CD4-positive, alpha-beta T cell treated with Interleukin-4 for 1 hour (primary cell): ENCODE results near the gene EPS15.
A peak's percentile ranks its signal among the peaks of the same experiment; 100 is the strongest.
"Not testable (repeated sequence)": the region's sequence is repeated elsewhere in the genome, so short reads cannot be mapped to it uniquely, and the experiment has no call there.

Source experiments
- DNase-seq, 2 donors: peaks; one replicate each; pipeline ENCODE4 v3.0.0-alpha.2; 2020 to 2022

EPS15 gene

GRCh38 chr1:51463561-51463960, 55.5 kb downstream of the EPS15 start:
- DNase-seq: no peak

GRCh38 chr1:51462289-51462688, 56.8 kb downstream of the EPS15 start:
- DNase-seq: not testable (repeated sequence)

GRCh38 chr1:51454554-51454953, 64.5 kb downstream of the EPS15 start:
- no peak for DNase-seq

- DNase-seq: no peak
Measured at GRCh38 chr1:51453010-51453409, 66.1 kb downstream of the EPS15 start.

DNA sequence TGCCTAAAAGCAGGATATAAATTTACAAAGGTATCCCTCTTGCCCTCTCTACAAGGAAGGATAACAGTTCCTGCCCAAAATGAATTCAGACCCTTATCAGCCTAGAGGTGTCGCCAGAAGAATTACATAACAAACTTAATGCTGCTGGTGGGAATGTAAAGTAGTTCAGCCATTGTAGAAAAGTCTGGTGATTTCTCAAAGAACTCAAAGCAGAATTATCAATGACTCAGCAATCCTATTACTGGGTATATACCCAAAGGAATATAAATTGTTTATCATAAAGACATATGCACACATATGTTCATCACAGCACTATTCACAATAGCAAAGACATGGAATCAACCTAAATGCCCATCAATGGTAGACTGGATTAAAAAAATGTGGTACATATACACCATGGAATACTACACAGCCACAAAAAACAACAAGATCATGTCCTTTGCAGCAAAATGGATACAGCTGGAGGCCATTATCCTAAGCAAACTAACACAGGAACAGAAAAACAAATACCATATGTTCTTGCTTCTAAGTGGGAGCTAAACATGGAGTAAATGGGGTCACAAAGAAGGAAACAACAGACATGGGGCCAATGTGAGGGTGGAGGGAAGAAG, 70.1 kb downstream of the EPS15 start:
- not testable (repeated sequence) for DNase-seq

- DNase-seq: no peak
Measured at GRCh38 chr1:51445351-51446090, 73.5 kb downstream of the EPS15 start.

GRCh38 chr1:51444534-51445192, 74.4 kb downstream of the EPS15 start:
- DNase-seq: no peak

DNA sequence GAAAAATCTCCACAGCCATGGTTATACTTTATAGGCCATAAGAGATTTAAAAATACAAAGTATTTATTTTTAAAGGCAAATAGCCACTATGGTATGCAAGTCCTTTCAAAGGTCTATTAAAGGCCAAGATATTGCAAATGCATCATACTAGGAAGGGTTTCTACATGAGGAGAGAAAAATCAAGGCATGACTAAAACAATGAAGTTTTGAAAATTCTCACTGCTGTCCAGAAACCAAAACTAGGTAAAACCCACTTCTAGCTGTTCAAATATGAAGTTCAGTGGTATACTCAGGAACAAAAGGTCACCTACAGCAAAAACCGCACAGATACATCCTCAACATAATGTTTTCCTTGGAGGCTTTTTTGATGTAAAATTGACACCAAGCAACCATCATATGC, 75.0 kb downstream of the EPS15 start:
- DNase-seq: no peak

- DNase-seq: no peak
Measured at GRCh38 chr1:51443555-51443954, 75.5 kb downstream of the EPS15 start.

GRCh38 chr1:51442616-51443015, 76.5 kb downstream of the EPS15 start:
- no peak for DNase-seq

DNA sequence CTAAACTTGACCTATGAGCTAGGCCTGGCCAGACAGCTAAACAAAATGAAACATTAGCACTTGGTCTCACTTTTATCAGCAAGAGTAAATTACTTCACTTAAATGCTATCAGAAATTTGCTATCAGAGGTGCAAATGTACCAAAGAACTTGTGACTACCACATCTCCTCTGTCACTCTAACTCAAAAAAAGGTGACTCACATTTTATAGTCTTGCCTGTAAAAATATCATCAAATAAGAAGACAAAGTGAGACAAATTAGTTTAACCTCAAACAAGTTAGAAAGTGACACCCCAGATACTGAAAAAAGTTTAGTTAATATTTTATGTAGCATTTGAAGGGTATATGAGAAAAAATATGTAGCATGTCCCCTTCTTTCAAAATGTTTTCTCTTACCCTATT, 76.9 kb downstream of the EPS15 start:
- peak in 1 of 2 donors; percentile 22 for DNase-seq

GRCh38 chr1:51439895-51440294, 79.2 kb downstream of the EPS15 start:
- DNase-seq: no peak

DNA sequence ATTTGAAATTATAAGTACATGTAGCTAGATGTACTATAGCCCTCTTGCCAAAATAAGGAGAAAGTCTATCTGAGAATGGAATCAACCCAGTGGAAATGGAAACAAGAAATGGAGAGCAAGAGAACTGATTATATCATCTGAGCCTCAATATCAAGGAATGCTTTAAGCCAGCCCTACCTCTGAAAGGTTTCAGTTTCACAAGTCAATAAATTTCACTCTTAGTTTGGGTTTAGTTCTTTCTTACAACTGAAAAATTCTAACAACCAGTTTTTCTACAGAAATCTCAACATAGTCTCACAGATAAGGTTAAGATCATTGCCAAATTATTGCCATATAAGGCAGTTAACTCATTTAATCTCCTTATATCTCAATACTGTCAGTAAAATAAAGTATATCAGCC, 80.0 kb downstream of the EPS15 start:
- no peak for DNase-seq

DNA sequence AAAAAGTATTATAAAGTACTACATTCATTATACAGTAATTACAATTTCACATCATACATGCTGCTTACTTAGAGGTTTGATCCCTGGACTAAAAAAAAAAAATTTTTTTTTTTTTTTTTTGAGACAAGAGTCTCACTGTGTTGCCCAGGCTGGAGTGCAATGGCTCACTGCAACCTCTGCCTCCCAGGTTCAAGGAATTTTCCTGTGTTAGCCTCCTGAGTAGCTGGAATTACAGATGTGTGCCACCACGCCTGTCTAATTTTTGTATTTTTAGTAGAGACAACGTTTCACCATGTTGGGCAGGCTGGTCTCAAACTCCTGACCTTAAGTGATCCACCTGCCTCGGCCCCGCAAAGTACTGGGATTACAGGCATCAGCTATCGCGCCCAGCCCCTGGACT, 81.7 kb downstream of the EPS15 start:
- not testable (repeated sequence) for DNase-seq

DNA sequence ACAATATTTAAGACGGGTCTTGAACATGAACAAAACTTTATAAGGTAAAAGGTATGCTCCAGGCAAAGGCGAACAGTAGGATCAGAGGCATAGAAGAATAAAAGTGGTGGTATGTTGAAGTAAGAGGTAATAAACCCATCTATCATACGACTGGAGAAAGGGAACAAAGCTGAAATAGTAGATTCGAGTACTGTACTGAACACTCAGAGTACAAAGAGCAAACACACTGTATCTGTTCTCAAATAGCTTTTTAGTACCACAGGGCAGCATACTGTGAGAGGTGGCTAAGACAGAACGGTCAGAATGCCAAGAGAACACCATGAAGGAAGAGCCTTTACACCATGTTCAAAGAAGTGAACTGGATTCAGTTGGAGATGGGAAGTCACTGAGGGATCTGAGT, 83.2 kb downstream of the EPS15 start:
- no peak for DNase-seq

- no peak for DNase-seq
Measured at GRCh38 chr1:51433972-51434510, 85.0 kb downstream of the EPS15 start.

DNA sequence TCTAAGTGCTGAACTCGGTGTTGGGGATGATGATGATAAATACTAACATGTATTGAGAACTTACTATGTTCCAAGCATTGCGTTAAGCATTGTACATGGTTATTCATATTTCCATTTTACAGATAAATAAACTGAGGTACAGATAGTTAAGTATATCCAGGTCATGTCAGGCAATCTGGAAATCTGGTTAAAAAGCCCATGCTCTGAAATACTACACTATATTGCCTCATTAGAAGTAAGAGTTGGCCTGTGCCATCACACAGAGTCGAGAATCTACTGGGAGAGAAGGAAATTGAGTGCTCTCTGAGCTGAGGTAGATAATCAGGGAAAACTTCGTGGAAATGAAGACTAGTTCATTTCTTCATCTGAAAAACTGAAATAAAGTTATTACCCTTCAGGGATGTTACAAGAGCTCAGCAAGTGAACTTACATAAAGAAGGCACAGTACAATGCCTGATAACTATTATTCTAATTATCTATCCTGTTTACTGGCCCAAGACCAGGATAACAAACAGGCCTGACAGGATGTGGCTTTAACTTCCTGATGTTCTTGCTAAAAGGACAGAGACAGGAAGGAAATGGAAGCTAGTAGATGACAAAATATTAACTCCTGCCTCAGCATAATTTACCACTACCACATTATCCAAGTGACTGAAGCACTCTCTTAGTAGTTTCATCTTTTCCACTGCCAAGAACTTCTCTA, 85.6 kb downstream of the EPS15 start:
- peak in 1 of 2 donors; percentile 42 for DNase-seq

DNA sequence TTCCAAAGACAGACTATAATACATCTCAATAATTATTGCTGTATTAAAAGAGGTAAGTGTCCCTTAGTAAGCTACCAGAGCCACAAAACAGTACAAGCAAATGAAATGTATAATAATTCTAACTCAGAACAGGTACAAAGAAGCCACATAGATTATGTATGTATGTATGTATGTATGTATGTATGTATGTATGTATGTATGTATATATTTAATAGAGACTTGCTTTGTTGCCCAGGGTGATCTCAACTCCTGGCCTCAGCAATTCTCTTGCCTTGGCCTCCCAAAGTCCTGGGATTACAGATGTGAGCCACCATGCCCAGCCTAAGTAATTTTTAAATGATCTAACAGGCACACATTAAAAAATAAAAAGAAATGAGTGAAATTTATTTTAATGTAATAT, 86.9 kb downstream of the EPS15 start:
- DNase-seq: no peak

DNA sequence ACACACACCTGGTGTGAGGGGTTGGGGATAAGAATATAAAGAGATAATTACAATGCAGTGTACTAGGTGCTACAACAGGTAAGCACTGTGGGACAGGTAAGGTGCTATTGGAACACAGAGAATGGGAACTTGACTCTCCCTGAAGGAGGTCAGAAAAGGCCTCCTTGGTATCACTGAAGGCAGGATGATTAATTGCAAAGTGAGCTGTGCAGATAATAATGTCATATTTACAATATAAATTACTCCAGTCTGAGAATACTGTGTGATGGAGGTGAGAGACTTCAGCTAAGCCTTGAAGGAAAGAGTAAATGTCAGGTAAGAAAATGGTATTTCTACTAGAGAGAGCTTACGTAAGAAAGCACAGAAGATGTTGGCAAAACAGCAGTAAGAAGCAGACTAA, 91.6 kb downstream of the EPS15 start:
- no peak for DNase-seq

DNA sequence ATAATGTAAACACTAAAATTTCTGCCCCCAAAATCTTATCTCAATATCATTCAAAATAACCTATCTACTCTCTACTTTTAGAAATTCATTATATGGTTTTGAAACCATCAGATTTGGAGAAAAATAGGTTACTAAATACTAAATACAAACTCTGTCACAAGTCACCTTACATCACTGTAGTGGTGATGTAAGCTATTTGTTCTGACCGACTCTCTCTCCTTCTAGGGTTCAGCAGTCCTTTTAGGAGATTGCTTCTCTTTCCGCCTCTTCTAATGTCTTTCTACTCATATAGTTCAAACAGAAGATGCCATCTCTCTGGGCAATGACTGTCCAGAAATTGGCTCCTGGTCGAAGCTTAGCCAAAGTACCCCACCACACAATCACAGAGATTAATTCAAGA, 93.1 kb downstream of the EPS15 start:
- no peak for DNase-seq

GRCh38 chr1:51425273-51425672, 93.8 kb downstream of the EPS15 start:
- DNase-seq: no peak

DNA sequence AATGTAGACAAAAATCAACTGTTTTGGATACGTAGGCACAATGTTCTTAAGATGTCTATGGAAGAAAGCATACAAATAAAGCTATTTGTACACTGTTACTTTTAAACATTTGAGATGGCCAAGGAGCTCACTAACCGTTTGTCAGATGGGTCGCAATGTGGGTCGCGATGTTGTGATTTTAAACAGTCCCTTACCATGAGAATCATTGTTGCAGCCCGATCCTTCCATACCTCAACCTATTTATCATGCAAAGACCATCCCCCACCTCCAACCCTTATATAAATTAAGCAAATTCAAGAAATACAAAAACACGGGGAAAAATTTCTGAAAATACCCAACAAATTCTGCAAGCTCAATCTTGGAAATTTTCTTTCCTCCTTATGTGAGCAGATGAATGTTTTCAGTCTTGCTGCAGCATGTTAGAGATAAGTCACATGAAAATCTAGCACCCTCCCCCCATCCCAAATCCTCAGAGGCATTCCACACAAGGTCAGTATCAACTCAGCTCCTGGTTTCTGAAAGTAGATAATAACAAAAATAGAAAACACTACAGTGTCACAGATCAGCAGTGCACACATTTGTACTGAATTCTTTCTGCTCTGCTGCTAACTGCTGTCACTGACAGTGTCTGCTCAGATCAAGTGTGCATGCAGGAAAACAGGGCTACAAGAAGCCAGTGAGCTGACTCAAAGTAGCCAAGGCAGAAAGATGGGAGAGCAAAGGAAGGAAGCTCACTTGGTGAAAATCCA, 95.8 kb downstream of the EPS15 start:
- no peak for DNase-seq
